HG03280 (cell line): ENCODE results near the gene PRXL2B.

Experiments
- ATAC-seq: cut with Tn5 transposase; IDR thresholded peaks from one replicate; pipeline ENCODE4 v1.9.1; 2021; ENCODE audit warnings: mild to moderate bottlenecking, moderate library complexity; ENCODE audit not compliant: unreplicated experiment

Gene PRXL2B

DNA sequence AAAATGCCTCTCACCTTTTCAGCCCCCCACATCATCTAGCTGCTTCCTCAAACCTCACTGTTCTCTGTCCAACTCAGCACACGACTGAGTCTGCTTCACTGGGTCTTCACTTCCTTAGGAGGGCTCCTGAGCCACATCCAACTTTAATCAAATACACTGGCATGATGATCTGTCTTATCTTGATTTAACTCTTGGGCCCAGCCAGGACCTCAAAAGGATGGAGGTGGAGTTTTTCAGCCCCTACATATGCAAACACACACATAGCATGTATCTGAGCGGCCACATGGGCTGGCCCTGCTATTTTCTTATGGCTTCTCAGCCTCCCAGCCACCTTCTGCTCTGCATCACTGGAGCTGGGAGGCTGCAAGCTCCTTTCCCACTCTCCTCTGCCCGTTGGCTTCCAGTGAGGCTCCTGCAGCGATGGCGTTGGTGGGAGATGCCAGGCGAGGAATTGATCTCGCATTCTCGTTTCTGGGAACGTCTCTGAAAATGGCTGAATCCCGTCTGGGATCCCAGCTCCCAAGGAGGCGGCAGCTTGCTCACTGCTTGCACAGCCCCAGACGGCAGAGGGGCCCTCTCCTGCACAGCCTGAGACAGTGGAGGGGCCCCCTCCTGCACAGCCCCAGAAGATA, 1.8 kb upstream of the PRXL2B start:
- no peak for ATAC-seq

DNA sequence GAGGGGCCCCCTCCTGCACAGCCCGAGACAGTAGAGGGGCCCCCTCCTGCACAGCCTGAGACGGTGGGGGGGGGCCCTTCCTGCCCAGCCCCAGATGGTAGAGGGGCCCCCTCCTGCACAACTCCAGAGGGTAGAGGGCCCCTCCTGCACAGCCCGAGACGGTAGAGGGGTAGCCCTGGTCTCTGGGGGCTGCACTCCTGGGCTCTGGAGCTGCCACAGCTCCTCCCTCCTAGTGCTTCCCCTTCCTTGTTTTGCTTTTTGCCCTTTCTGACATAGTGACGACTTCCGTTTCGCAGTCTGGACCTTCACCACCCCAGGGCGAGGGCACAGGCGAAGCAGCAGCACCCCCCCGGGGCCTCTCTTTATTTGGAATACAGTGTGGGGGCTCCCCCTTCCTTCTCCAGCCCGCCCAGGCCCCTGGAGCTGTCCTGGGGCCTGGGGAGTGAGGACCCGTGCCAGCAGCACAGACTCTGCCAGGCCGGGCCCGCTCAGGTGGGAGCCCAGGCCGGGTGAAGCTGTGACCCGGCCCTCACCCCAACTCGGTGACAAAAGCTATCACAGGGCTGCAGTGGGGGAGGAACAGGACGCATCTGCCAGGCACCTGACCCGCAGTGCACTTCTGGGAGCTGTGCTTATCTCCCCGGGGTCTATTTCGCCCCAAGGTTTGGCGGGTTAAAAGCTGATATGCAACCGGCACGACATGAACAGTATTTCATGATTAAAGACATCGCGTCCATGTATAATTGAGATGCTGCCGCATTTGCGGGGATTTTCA, 1.1 kb upstream of the PRXL2B start:
- peak; percentile 31 for ATAC-seq

DNA sequence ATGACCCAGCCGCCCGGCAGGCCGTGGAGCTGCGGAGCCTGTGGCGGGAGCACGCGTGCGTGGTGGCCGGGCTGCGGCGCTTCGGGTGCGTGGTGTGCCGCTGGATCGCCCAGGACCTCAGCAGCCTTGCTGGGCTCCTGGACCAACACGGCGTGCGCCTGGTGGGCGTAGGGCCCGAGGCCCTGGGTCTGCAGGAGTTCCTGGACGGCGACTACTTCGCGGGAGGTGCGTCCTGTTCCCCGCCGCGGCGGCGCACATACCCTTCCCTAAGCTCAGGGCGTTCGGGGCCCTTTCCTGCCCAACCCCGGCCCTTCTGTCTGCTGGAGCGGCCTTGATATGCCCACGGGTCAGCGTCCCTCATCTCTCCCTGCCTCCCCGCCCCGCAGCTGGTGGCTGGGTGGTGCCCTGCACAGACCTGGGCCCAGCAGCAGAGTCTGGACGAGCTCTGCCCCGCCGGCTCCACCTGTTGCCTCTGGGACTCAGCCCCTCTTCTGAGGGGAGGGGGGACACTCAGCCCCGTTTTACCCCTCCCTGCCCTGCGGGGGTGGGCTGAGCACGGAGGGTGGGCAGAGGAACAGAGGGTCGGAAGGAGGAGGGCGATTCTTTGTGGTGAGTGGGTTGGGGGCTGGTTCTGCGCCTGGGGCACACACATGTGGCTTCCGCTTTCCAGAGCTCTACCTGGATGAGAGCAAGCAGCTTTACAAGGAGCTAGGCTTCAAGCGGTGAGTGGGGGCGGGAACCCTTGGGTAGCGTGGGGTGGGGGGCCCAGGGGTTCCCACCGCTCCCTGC, 688 bp downstream of the PRXL2B start:
- peak; percentile 1 for ATAC-seq

DNA sequence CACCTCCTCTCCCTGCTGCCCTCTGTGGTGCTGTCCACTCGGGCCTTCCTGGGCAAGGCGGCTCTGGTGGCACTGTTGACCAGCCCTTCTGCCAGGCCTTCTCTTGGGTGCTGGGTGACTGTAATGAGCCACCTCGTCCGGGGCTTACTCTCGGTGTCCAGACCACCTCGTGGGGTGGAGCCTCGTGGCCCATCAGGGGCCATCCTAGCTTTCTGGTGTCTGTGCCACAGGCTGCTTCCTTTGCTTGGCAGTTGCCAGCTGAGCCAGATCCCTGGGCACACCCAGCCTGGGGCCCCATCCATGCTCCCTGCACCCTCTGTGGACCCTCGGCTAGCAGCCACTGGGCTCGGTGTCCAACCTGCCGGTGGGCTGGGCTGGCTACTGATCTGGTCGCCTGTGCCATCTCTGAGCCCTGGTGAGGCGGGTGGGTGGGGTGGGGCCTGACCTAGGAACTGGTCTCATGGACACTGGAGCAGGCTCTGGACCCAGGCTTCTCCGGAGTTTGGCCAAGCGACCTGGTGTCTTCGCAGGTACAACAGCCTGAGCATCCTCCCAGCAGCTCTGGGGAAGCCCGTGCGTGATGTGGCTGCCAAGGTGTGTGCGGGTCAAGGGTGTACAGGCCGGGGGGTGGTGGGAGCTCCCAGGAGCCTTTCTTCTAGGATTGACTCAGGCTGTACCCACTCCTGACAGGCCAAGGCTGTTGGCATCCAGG, 1.4 kb downstream of the PRXL2B start:
- no peak for ATAC-seq

DNA sequence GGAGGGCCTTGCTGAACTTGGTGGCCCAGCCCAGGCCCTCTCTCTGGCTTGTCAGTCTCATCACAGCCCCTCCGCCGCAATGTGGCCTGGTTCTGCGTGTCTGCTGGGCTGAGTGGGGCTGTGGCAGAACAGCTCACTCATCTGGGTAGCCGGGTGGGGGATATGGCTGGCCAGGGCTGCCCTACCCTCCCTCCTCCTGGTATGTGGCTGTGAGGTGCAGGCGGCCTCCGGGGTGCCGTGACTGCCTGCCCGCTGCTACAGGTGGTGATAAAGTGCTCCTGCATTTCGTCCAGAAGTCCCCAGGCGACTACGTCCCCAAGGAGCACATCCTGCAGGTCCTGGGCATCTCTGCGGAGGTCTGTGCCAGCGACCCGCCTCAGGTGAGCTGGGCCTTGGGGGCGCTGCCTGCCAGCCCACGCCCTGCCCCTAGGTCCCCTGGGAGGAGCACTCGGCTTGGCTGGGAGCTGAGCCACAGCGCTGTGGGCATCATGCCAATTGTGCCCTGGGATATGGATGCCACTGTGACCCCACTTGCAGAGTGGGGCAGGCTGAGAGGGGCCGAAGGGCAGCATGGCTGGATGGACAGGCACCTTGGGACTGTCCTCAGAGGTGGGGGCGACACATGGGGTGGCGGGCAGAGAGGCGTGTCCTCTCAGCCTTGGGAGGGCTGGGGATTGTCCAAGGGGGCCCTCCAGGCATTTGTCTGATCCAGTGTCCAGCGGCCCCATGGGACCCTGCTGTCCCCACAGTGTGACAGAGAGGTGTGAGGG, 2.3 kb downstream of the PRXL2B start:
- no peak for ATAC-seq

DNA sequence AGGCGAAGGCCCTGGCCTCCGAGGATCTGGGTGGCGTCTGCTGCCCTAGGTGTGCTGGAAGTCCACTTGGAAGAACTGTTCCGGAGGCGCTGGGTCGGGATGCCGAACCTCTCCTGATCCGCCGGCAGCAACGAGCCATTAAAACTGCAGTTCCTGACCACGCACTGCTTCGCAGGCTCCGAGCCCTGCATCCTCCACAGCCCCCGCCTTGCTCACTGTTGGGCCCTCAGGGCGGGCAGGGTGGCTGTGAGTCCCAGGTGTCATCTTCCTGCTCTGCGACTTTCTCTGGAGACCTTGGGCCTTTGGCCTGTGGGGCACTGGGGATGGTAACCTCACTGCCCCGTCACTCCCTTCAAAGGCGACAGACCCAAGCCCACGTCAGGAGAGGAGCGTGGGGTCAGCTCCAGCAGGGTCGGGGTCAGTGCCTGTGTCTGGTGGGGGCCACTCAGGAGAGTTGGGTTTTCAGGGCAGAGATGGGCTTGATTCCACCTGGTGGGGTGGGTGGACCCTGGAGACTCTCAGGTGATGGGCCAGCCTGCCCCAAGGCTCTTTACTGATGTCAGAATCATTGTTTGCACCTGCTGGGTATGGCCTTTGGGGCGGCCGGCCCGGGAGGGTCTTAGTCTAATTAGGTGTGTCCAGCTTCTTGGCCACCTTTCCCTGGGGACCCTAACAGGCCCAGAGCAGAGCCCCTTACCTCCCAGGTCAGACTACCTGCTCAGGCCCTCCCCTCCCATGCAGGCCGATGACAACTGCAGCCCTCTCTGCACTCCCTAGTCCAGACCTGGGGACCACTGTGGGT, 3.1 kb downstream of the PRXL2B start:
- ATAC-seq = no peak

DNA sequence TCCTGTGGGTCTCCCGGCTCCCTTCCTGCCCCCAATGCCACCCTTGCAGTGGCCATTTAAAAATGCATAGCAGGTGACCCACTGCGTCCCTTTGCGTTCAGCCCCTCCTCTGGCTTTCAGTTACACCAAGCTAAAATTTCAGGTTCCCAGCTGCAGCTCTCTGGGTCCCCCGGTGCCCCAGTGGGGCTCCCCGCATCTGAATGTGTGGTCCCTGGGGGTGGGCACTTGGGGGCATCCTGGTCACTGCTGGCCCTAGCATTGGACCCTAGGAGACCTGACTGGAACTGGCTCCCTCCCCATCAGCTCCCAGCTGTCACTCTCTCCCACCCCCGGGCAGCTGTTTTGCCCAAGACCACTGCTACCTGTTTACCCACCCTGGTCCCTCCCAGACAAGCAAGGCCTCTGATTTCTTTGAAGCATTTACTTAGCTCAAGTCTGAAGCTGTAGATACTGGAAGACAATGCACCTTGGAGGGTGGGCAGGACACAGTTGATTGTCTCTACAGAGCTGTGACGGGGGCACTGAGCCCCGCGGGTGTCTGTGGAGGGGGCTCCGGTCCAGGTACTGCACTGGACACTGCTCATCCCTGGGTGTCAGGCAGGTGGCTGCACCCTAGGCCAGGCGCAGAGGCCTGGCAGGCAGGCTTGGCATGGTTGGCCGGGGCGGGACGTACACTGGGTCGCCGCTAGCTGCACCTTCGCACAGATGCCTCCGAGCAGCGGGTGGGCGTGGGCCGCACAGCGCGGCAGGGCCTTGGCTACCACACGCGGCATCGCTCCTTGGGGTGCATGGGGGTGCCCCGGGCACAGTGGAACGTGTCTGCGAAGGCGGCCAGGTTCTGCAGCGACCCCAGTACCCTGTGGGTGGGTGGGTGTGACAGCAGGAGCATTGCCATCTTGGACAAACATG, 3.9 kb downstream of the PRXL2B start:
- no peak for ATAC-seq

DNA sequence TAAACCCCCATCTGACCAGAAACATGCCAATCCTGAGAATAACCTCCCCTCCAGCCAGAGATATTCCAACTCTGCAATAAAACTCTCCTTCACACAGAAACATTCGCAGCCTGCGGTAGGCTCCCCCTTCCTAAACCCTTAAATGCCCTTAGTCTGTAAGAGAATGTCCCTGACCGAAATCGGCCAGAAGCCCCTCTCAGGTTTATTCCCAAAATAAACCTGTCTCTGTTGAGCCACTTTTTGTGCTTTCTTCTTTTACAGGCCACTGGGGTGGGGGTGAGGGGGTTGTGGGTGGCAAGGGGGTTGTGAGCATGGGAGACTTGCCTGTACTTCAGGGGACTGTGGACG, 4.6 kb downstream of the PRXL2B start:
- ATAC-seq = no peak

DNA sequence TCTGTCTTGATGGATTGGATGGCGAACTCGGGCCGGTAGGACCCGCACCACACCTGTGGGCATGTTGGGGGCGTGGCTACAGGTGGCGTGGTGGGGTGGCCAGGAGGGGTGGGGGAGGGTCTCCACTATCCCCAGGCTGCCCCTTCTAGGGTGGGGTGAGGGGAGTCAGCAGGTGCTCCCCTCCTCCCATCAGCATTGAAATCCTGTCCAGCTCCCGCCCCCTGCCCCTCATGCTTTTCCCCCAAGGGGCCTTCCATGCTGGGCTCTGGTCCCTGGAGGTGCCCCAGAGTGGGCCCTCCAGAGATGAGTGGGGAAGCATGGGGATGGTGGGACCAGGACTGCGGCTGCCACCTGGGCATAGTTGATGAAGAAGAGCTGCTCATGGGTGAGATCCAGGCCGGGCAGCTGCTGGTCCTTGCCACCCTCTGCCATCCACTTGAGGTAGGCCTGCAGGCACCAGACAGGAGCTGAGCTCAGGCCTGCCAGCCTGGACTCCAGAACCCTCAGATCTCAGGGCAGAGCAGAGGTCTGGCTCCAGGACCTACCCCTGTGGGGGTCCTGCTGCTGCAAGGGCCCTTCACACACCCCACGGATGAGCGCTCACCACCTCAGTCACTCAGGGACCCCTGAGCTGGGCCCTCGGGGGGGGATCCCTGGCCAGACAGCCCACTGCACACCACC, 5.1 kb downstream of the PRXL2B start:
- no peak for ATAC-seq

DNA sequence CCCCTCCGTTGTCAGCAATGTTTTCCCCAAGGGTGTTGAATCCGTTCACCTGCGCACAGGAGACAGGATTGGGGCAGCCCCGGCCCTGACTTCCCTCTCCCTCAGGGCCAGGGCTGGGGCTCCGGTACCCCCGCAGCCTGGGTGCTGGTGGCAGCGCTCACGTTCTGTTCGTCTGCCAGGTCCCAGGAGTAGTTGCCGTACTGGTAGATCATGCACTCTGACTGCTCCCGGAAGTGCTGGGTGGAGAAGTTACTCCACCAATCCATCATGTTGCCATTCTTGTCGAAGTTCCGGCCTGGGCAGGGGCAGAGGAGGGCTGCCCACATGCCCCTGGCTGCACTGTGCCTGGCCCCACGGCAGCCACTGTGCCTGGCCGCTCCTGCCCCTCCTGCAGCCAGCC, 6.1 kb downstream of the PRXL2B start:
- no peak for ATAC-seq

DNA sequence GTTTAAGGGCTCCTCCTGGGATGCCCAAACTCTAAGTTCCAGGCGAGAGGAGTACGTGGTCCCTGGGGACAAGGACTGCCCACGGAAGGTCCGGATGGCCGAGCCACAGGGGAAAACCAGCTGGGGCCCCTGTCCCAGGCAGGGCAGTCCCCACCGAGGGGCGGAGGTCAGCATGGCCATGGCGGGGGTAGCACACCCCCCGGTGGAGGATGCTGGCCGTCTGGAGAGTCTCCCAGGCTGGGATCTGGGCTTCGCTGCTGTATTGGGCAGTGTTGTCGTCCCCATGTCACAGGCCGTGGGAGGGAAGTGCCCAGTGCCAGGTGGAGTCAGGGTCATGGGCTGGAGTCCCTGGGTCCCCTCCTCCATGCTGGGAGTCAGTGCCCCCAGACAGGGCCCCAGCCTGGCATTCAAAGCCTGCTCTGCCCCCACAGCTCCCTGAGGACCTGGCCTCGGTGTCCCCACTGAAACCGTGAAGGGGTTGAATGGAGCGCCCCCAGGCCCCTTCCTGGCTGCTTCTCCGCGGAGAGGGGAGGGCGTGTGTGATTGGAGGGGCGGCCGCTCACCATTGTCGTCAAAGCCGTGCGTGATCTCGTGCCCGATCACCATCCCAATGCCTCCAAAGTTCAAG, 6.8 kb downstream of the PRXL2B start:
- ATAC-seq = no peak

DNA sequence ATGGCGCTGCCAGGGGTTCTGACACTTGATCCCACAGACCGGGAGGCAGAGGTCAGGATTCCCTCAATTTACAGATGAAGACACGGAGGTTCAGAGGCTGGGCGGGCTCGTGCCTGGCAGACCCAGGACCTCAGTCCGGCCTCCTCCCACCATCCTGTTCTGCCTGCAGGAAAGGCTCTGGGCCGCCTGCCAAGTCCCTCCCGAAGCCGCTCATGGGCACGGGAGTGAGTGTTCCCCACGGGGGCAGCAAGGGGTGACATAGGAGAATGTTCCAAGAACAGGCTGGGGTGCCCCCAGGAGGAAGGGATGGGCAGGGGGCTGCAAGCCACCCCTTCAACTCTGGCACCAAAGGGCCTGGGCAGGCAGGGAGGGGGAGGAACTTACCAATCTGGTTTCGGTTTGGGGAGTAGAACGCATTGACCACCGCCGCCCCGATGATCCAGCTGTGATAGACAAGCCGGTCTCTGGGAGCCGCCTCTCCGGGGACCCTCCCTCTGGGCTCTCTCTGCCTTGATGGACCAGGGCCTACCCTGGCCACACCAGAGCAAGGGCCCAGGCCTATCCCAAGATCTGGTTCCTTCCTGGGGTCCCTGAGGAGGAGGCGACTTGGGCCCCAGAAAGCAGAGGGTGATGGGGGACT, 7.5 kb downstream of the PRXL2B start:
- ATAC-seq = no peak

DNA sequence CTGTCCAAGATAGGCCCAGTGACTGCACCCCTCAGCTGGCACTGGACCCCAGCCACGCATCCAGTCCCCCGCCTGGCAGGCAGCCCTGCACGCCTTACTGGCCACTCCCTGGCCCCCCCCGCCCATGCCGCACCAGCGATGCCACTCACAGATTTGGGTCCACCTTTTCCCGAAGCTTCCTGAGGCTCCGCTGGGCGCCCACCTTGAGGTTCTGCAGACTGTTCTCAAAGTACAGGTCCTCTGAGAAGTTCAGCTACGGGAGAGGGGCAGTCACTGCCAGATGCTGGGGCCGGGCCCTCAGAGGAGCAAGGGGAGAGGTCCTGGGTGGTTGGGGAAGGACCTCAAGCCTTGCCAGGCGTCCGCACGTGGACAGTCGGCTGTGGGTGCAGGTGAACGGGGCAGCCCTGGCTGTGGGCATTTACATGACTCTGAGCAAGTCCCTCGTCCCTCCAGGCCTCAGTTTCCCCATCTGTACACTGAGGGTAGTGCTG, 8.1 kb downstream of the PRXL2B start:
- ATAC-seq = no peak

DNA sequence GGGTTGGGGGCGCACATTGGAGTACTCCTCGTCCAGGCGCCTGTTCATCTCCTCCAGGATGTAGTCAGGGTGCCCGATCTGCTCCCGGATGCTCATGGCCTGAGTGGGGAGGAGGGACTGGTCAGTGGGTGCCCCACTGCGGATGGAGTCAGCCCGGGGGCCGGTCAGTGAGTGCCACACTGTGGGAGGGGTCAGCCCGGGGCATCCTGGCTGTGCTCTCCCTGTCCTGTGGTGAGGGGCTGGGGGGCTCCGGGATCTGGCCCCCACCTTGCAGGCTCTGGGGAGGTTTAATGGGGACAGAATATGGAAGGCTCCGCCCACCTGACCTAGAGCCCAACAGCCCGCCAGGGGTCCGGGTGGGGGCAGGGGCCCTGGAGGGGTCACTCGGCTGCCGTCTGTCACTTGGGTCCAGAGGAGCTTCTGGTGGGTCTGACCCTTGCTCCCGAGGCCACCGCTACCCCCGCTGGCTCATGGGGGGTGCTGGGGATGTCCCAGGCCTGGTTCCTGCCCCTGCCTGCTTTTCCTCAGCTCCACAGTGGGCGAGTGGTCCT, 8.8 kb downstream of the PRXL2B start:
- no peak for ATAC-seq

DNA sequence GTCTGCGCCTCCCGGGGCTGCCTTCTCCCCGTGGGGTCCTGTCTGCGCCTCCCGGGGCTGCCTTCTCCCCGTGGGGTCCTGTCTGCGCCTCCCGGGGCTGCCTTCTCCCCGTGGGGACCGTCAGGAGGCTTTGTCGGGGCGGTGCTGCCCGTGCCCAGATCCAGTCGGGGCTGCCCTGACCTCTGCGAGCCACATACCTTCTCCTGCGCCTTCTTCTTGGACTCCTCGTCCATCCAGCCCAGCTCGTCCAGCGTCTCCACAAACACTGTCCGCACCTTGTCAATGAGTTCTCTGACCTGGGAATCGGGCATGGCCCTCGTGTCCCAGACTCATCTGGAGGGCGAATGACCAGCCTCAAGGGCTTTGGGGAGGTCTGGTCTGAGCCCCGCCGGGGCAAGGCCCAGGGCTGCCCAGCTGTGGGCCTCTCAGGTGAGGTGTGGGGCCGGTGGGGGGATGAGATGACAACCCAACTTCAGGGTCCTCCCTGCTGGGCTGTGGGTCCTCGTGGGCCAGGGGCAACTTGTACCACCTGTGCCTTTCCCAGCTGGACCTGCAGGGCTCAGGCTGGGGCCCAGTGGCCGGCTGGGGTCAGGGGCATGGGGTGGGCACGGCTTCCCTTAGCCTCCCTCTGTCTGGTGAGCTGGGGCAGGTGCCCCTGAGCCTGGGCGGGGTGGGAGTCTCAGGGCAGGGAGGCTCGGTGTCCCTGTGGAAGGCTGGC, 9.4 kb downstream of the PRXL2B start:
- ATAC-seq = no peak
